ENCODE data around the gene CCDC90B.

- TF ChIP-seq GATA2 (IDR thresholded peaks at IDR 0.05; ENCODE audit: low read depth, low read length) (no peak), GATA3 (IDR thresholded peaks at IDR 0.05; ENCODE audit: low read depth, low read length) (no peak)
Measured at GRCh38 chr11:83293457-83293774, 7.2 kb upstream of the CCDC90B start.

Data from SH-SY5Y (cell line).